ENCODE data around the gene SELENOV. TPM values are rescaled to one million over a fixed set of nuclear protein-coding genes. Genes with fewer than 3 reads are reported as not detected.

SELENOV gene
- total and polyA plus RNA-seq, 9 of the 15 experiments (the other 6 are each of a cell fraction or from before 2014, with no cell fraction given): 0.04 to 0.09 (median 0.06) TPM; not detected in 4

- TF ChIP-seq CHD7 (IDR thresholded peaks at IDR 0.05; ENCODE audit: low read depth, low read length): no peak
- no peak for TF ChIP-seq GATA2 (CRISPR knock-in tag; IDR thresholded peaks at IDR 0.05)
- TF ChIP-seq MNT (conservative IDR thresholded peaks at IDR 0.05): peak; percentile 63 to 74
- TF ChIP-seq ZNF699 (CRISPR knock-in tag; IDR thresholded peaks at IDR 0.05; ENCODE audit: insufficient replicate concordance): no peak
- no peak for TF ChIP-seq PHF21A (IDR thresholded peaks at IDR 0.05; ENCODE audit: borderline replicate concordance, low read depth)
- TF ChIP-seq TCF7L2 (IDR thresholded peaks at IDR 0.05; ENCODE audit: low read depth, low read length): no peak
- TF ChIP-seq ATF6 (CRISPR knock-in tag; IDR thresholded peaks at IDR 0.05): no peak
- TF ChIP-seq NELFE (IDR thresholded peaks at IDR 0.05; ENCODE audit: insufficient read depth, insufficient read length): no peak
- TF ChIP-seq E2F6 (IDR thresholded peaks at IDR 0.05; ENCODE audit: borderline replicate concordance in 1 of 2, extremely low read depth in 1 of 2, insufficient read depth in 1 of 2, insufficient read length in 1 of 2, low read depth in 1 of 2, low read length in 1 of 2, poor library complexity in 1 of 2, severe bottlenecking in 1 of 2): peak; percentile 64 to 87
These were observed 16.7 kb upstream of the SELENOV start (continued) for GRCh38 chr19:39497996-39498797.

All from K562 (cell line).